Keratinocyte (primary cell): ENCODE data around the gene BORCS5. TPM values are rescaled to one million over a fixed set of nuclear protein-coding genes. Genes with fewer than 3 reads are reported as not detected.

Source experiments
- DNase-seq: peaks from one replicate; pipeline ENCODE4 v3.0.0-alpha.2; 2011; ENCODE audit warnings: low read depth, missing footprints, low spot score
- FAIRE-seq: peaks from 2 replicates; lab custom pipeline; 2011; peaks lifted over from hg19 to GRCh38; lab: Jason Lieb, UNC
- H2AFZ ChIP-seq: 2 replicates; pipeline ENCODE4 v1.6.0; 2012; ENCODE audit warnings: low read length, control low read depth, inconsistent platforms; ENCODE audit not compliant: control insufficient read depth
- H3K27ac ChIP-seq: 2 replicates; pipeline ENCODE4 v1.5.1; 2011; ENCODE audit warnings: low read length; ENCODE audit not compliant: control insufficient read depth, insufficient read depth
- H3K27me3 ChIP-seq: 3 replicates; pipeline ENCODE4 v1.6.0; 2011; ENCODE audit warnings: low read length; ENCODE audit not compliant: control insufficient read depth, insufficient read depth; ENCODE audit errors: extremely low read depth
- H3K36me3 ChIP-seq, 2 experiments: 2 replicates in 1 of 2; 3 replicates in 1 of 2; pipeline ENCODE4 v1.5.1; 2011; ENCODE audit warnings: low read length in 2 of 2, mild to moderate bottlenecking in 1 of 2; ENCODE audit not compliant: control insufficient read depth in 2 of 2, insufficient read depth in 2 of 2; ENCODE audit errors: extremely low read depth in 1 of 2
- H3K4me1 ChIP-seq: 3 replicates; pipeline ENCODE4 v1.5.1; 2011; ENCODE audit warnings: low read length; ENCODE audit not compliant: control insufficient read depth, insufficient read depth; ENCODE audit errors: extremely low read depth
- H3K4me2 ChIP-seq: 3 replicates; pipeline ENCODE4 v1.6.0; 2011; ENCODE audit warnings: low read depth, low read length; ENCODE audit not compliant: control insufficient read depth, insufficient read depth; ENCODE audit errors: extremely low read depth
- H3K4me3 ChIP-seq, 3 experiments: fragments of 200-600 bp in 1 of 3; sonication (generic) in 1 of 3; 2 replicates in 2 of 3; 3 replicates in 1 of 3; pipeline ENCODE4 v1.5.1; 2011 to 2016; ENCODE audit warnings: low read length in 3 of 3, mild to moderate bottlenecking in 3 of 3, control low read depth in 2 of 3, inconsistent platforms in 1 of 3, low read depth in 1 of 3, mixed read lengths in 1 of 3, mixed run types in 1 of 3, moderate library complexity in 1 of 3; ENCODE audit not compliant: control insufficient read depth in 2 of 3, insufficient read depth in 2 of 3; ENCODE audit errors: extremely low read depth in 1 of 3
- H3K79me2 ChIP-seq: 2 replicates; pipeline ENCODE4 v1.6.0; 2012; ENCODE audit warnings: low read length; ENCODE audit not compliant: control insufficient read depth, insufficient read depth
- H3K9ac ChIP-seq: 3 replicates; pipeline ENCODE4 v1.6.0; 2011; ENCODE audit warnings: low read length; ENCODE audit not compliant: control insufficient read depth, insufficient read depth; ENCODE audit errors: extremely low read depth
- H3K9me1 ChIP-seq: 3 replicates; pipeline ENCODE4 v1.6.0; 2011; ENCODE audit warnings: low read length; ENCODE audit not compliant: control insufficient read depth, insufficient read depth; ENCODE audit errors: extremely low read depth
- H3K9me3 ChIP-seq: 2 replicates; pipeline ENCODE4 v1.5.1; 2012; ENCODE audit warnings: low read depth, low read length; ENCODE audit not compliant: control insufficient read depth
- H4K20me1 ChIP-seq: 3 replicates; pipeline ENCODE4 v1.6.0; 2011; ENCODE audit warnings: low read length; ENCODE audit not compliant: control insufficient read depth, insufficient read depth; ENCODE audit errors: extremely low read depth
- CTCF ChIP-seq, 3 experiments: IDR thresholded peaks in 1 of 3; conservative IDR thresholded peaks in 1 of 3; optimal IDR thresholded peaks in 1 of 3; 2 replicates in 2 of 3; 3 replicates in 1 of 3; pipeline versions ENCODE3 to v1.5.1; 2011; ENCODE audit warnings: low read length in 3 of 3, mild to moderate bottlenecking in 3 of 3, moderate library complexity in 2 of 3, control low read depth in 1 of 3, inconsistent platforms in 1 of 3; ENCODE audit not compliant: insufficient read depth in 2 of 3; ENCODE audit errors: extremely low read depth in 1 of 3
- EZH2 ChIP-seq: IDR thresholded peaks from one replicate; pipeline ENCODE4 v1.6.1; 2012; ENCODE audit warnings: inconsistent platforms, mild to moderate bottlenecking, low read length, moderate library complexity
- dilution Hi-C: fragments of 300-500 bp; cut with MboI; formaldehyde crosslinking; loops from one replicate; pipeline ENCODE4 v1.7.0; 2020; ENCODE audit warnings: low sequenced_read_pairs; ENCODE audit not compliant: extremely low pct_ligation_motif_present
- polyA plus RNA-seq, 5 experiments: library from polyadenylated mRNA; depleted of rRNA in 3 of 5; stranded (reverse) in 3 of 5; stranded (forward) in 1 of 5; unstranded in 1 of 5; fragments of >200 nt; gene quantifications; 1 replicate in 1 of 5; 2 replicates in 3 of 5; 3 replicates in 1 of 5; pipeline versions ENCODE4 v1.2.1 to v1.2.3, GENCODE V29; 2011 to 2012; ENCODE audit warnings: missing spikeins in 2 of 5, low read depth in 1 of 5, low replicate concordance in 1 of 5

The BORCS5 gene
- polyA plus RNA-seq, 1 donor (not counting 4 experiments of a cell fraction or from before 2014, with no cell fraction given): 5.4 TPM

- Histone ChIP-seq H3K9ac (no peak overlapping the region), H4K20me1 (no peaks in the 10 kb centered on the region), H3K9me3 (no peaks in the 10 kb centered on the region), H3K27ac (no peak overlapping the region), H3K79me2 (no peaks in the 10 kb centered on the region), H3K9me1 (no peaks in the 10 kb centered on the region), H2AFZ (no peak overlapping the region), H3K36me3 (peaks cover 8 to 16% of the 10 kb centered on the region in 2 experiments), H3K27me3 (no peaks in the 10 kb centered on the region), H3K4me1 (no peaks in the 10 kb centered on the region), H3K4me3 (no peak overlapping the region), H3K4me2 (no peak overlapping the region)
- FAIRE-seq: no peak
- DNase-seq: no peak
- dilution Hi-C loops: no loop called here
- TF ChIP-seq CTCF (optimal IDR thresholded peaks at IDR 0.05 in 1 of 3, IDR thresholded peaks at IDR 0.05 in 1 of 3, conservative IDR thresholded peaks at IDR 0.05 in 1 of 3; ENCODE audit: extremely low read depth in 1 of 3, insufficient read depth in 2 of 3, low read length in 3 of 3) (no peak), EZH2 (no peak)
Observed at GRCh38 chr12:12481631-12482030, 124.8 kb downstream of the BORCS5 start.

- FAIRE-seq: no peak
- Histone ChIP-seq H3K79me2 (no peaks in the 10 kb centered on the region), H3K4me3 (no peak overlapping the region), H4K20me1 (no peaks in the 10 kb centered on the region), H3K4me2 (no peak overlapping the region), H3K9ac (no peak overlapping the region), H3K36me3 (peaks cover 1 to 14% of the 10 kb centered on the region in 2 experiments), H3K9me3 (no peaks in the 10 kb centered on the region), H3K27me3 (no peaks in the 10 kb centered on the region), H3K27ac (no peak overlapping the region), H2AFZ (no peak overlapping the region), H3K9me1 (no peaks in the 10 kb centered on the region), H3K4me1 (no peaks in the 10 kb centered on the region)
- dilution Hi-C loops: no loop called here
- TF ChIP-seq CTCF (optimal IDR thresholded peaks at IDR 0.05 in 1 of 3, IDR thresholded peaks at IDR 0.05 in 1 of 3, conservative IDR thresholded peaks at IDR 0.05 in 1 of 3; ENCODE audit: extremely low read depth in 1 of 3, insufficient read depth in 2 of 3, low read length in 3 of 3) (no peak), EZH2 (no peak)
- no peak for DNase-seq
Observed at GRCh38 chr12:12482150-12482761, 125.4 kb downstream of the BORCS5 start.
